ENCODE results near the gene C10orf95. TPM values are rescaled to one million over a fixed set of nuclear protein-coding genes. Genes with fewer than 3 reads are reported as not detected.

The C10orf95 gene
- total RNA-seq, 6 donors from 2014 or later: 5.9 to 27.5 (median 15.1) TPM

GRCh38 chr10:102432162-102432950 lies 19.0 kb downstream of the C10orf95 start, which contains the start of gene CUEDC2:
Gene CUEDC2, minus strand, starts transcription at chr10:102432574. Its CDS starts 7,386 bp downstream, at chr10:102425188.
- Histone ChIP-seq H3K4me1 (peaks cover 22 to 47% (median 42%) of the 10 kb centered on the region in 4 donors), H3K27me3 (no peaks in the 10 kb centered on the region), H3K4me3 (peak within 1 kb of the TSS; percentile 74 to 94 (median 86)), H3K36me3 (no peaks in the 10 kb centered on the region), H3K27ac (peak within 1 kb of the TSS; percentile 68 to 94 (median 88)), H3K9me3 (no peaks in the 10 kb centered on the region)
- ATAC-seq (ENCODE audit: low FRiP score in 2 of 2): peak; percentile 97
- WGBS, 2 donors: 0% methylated on average over 23 to 34 of the region's 52 CpGs
- TF ChIP-seq POLR2AphosphoS5 (IDR thresholded peaks at IDR 0.05): peak; percentile 62 to 86
- peak in 1 of 4 donors; percentile 27 for TF ChIP-seq EP300 (IDR thresholded peaks at IDR 0.05)
- peak in 2 of 4 donors; percentile 14 to 64 for TF ChIP-seq POLR2A (IDR thresholded peaks at IDR 0.05)
- no peak for TF ChIP-seq CTCF (IDR thresholded peaks at IDR 0.05)
- DNase-seq: peak; percentile 97

GRCh38 chr10:102431452-102432124 lies 19.8 kb downstream of the C10orf95 start:
- Histone ChIP-seq H3K4me1 (peaks cover 22 to 43% (median 41%) of the 10 kb centered on the region in 4 donors), H3K27me3 (no peaks in the 10 kb centered on the region), H3K9me3 (no peaks in the 10 kb centered on the region), H3K27ac (peak overlapping the region; percentile 68 to 94 (median 88)), H3K4me3 (peak overlapping the region; percentile 74 to 94 (median 86)), H3K36me3 (no peaks in the 10 kb centered on the region)
- WGBS, 2 donors: 22 to 24% methylated on average over 3 to 4 of the region's 4 CpGs
- DNase-seq (no peak), ATAC-seq (ENCODE audit: low FRiP score in 2 of 2) (no peak)
- TF ChIP-seq EP300 (IDR thresholded peaks at IDR 0.05): no peak
- no peak for TF ChIP-seq POLR2A (IDR thresholded peaks at IDR 0.05)
- TF ChIP-seq POLR2AphosphoS5 (IDR thresholded peaks at IDR 0.05): no peak
- no peak for TF ChIP-seq CTCF (IDR thresholded peaks at IDR 0.05)

GRCh38 chr10:102429468-102429867 lies 21.9 kb downstream of the C10orf95 start:
- TF ChIP-seq EP300 (IDR thresholded peaks at IDR 0.05) (no peak), POLR2AphosphoS5 (IDR thresholded peaks at IDR 0.05) (no peak), CTCF (IDR thresholded peaks at IDR 0.05) (no peak), POLR2A (IDR thresholded peaks at IDR 0.05) (no peak)
- 83 to 90% methylated on average over 6 to 8 of the region's 8 CpGs for WGBS, 2 donors
- DNase-seq: no peak
- Histone ChIP-seq H3K27ac (no peak overlapping the region), H3K27me3 (no peaks in the 10 kb centered on the region), H3K36me3 (peaks cover 0 to 8% (median 5%) of the 10 kb centered on the region in 4 donors), H3K9me3 (no peaks in the 10 kb centered on the region), H3K4me1 (peaks cover 13 to 25% (median 23%) of the 10 kb centered on the region in 4 donors), H3K4me3 (no peak overlapping the region)
- ATAC-seq (ENCODE audit: low FRiP score in 2 of 2): no peak

- peaks cover 16 to 34% (median 22%) of the 10 kb centered on the region in 4 donors for H3K4me1 ChIP-seq
- H3K9me3 ChIP-seq: no peaks in the 10 kb centered on the region
- TF ChIP-seq POLR2A (IDR thresholded peaks at IDR 0.05): no peak
- no peak for TF ChIP-seq POLR2AphosphoS5 (IDR thresholded peaks at IDR 0.05)
- TF ChIP-seq CTCF (IDR thresholded peaks at IDR 0.05): no peak
- no peak for TF ChIP-seq EP300 (IDR thresholded peaks at IDR 0.05)
- WGBS, 2 donors: 89 to 92% methylated on average over 7 of the region's 7 CpGs
- no peak for DNase-seq
- no peaks in the 10 kb centered on the region for H3K27me3 ChIP-seq
- no peak for ATAC-seq (ENCODE audit: low FRiP score in 2 of 2)
- peaks cover 0 to 22% (median 20%) of the 10 kb centered on the region in 4 donors for H3K36me3 ChIP-seq
- H3K4me3 ChIP-seq: no peak overlapping the region
- H3K27ac ChIP-seq: no peak overlapping the region
Observed at GRCh38 chr10:102426803-102427287, 24.5 kb downstream of the C10orf95 start.
